Hepatic stellate cell (primary cell): ENCODE data around the gene LAMP2.
"Not testable (repeated sequence)": the region's sequence is repeated elsewhere in the genome, so short reads cannot be mapped to it uniquely, and the experiment has no call there.

Experiments
- DNase-seq: peaks from one replicate; pipeline ENCODE4 v3.0.0; 2011; ENCODE audit warnings: low spot score

The LAMP2 gene

DNA sequence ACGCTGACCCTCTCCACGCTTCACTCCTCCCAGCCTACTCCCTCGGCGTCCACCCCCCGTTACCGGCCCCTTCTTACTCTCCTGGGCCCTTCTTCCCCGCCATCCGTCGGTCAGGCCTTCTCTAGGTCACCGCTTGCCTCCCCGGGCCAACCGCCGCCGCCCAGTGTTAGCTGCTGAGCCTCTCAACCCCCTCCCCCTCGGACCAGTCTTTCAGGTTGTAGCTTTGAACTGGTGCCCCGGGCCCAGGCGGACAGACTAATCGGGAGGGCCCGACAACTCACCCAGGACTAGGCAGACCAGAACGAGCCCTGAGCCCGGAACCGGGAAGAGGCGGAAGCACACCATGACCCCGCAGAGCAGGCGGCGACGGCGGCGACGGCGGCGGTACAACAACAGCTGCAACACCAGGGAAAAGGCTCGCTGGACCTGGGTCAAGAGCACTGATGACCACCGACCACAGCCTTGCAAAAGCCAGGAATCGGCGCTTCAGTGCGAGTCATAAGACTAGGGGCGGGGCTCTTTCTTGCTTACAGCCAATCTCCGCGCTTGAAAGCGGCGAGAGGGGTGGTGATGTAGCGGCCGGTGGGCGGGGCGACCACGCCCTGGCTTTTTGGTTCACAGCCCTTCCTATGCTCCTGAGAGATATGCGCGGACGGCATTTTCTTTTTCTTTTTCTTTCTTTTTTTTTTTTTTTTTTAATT is at the start of gene LAMP2:
Gene LAMP2, minus strand, starts transcription at position 472 of the 701 bp plus-strand sequence. Its CDS starts 127 bp downstream, at position 345.
- peak; percentile 71 for DNase-seq

DNA sequence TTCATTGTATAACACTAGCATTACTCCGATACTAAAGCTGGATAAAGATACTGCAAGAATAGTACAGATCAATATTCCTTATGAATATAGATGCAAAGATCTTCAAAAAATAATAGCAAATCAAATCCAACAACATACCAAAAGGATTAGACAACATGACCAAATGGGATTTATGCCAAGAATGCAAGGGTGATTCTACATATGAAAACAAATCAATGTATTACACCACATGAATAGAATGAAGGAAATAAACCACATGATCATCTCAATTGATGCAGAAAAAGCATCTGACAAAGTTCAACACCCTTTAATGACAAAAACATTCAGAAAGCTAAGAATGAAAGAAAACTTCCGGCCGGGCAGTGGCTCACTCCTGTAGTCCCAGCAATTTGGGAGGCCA is 48.8 kb upstream of the LAMP2 start:
- no peak for DNase-seq

DNA sequence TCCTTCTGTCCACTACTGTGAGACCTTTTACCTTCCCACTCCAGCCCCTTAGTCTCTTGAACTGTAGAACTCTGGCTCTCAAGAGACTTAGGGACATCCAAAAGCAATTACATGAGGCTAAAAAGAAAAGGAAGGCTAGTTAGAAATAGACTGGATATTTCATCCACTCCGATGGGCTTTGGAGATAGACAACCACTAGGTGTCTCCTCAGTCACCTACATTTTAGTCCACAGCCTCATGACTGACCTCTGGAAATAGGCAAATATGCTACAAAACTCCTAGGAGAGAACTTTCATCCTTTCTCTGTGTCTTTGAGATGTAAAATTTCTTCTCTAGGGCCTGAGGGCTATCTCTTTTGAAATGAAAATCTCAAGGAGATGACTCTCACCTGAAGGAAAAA is 45.1 kb upstream of the LAMP2 start:
- peak; percentile 6 for DNase-seq

GRCh38 chrX:120512627-120513026 is 43.5 kb upstream of the LAMP2 start:
- DNase-seq: no peak

DNA sequence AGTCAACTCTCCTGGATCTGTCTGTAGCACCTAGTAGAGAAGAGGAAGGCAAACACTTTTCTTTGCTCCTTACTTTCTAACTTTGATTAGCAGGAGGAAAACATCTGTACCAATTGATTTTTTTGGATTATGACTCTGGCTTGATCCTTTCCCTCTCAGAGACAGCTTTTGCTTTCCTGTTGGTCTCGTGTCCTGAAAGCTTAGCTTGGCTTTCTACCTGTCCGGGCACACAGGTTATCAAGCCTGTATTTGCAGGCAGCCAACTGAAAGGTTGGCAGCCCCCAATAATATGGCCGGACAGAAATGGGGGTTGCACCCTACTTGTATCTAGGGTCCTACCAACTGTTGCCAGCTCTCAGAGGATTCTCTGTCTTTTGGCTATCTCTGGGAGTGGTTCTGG is 43.1 kb upstream of the LAMP2 start:
- no peak for DNase-seq

DNA sequence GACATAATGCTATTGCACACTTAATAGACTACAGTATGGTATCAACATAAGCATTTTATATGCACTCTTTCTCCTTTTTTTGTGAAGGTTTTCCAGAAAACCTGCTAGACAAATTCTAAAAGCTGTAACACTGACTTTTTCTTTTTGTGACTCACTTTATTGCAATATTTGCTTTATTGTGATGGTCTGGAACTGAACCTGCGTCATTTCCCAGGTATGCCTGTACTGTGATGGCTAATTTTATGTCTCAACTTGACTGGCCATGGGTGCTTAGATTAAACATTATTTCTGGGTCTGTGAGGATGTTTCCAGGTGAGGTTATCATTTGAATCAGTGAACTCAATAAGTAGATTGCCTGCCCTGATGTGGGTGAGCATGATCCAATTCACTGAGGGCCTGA is 35.5 kb upstream of the LAMP2 start:
- no peak for DNase-seq

DNA sequence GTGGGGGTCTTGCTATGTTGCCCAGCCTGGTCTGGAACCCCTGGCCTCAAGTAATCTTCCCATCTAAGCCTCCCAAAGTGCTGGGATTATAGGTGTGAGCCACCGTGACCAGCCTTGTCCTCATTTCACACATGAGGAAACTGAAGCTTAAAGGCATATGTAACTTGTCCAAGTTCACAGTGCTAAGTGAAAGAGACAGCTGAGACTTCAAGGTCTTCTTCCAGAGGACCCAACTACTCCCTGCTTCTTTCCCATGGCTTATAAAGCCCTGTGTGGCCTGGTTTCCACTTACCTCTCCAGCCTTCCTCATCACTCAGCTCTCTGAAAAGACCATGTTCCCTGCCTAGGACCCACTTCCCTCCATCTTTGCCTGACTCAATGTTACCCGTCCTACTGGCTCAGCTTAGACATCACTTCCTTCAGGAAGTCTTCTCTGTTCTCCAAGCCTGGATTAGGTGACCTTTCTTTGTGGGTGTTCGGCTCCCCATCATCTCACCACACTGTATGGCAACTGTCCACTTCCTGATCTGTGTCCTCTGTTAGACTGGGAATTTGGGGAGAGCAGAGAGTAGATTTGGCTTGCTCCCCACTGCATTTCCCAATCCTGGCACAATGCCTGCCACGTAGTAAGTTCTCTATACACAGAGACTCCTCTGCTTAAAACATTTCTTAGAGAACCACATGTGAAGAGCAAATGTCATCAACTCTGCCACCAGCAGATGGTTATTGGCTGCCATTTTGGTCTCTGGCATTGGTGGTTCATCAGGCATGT is 30.4 kb upstream of the LAMP2 start:
- no peak for DNase-seq

GRCh38 chrX:120490119-120490518 is 21.0 kb upstream of the LAMP2 start:
- DNase-seq: not testable (repeated sequence)

- DNase-seq: no peak
Observed at GRCh38 chrX:120486786-120487185, 17.7 kb upstream of the LAMP2 start.

GRCh38 chrX:120485638-120486520 is 16.8 kb upstream of the LAMP2 start:
- DNase-seq: peak; percentile 53

- no peak for DNase-seq
Observed at GRCh38 chrX:120485315-120485637, 16.2 kb upstream of the LAMP2 start.

DNA sequence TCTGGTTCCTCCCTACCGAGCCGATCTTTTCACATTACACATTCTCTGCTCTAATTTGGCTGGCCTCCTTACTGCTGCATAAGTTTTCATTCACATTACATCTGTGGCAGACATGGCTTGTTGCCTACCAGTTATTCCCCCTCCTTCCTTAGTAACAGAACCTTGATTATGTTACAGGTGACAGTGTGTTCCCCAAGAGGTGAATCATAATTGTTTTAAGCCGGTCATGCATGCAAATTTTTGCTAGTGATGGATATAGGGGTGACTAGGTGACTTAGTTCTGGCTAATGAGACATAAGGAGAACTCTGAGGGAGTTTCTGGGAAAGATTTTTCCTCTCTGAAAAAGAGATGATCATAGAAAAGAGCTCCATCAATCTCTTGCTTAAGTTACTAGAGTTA is 8.4 kb upstream of the LAMP2 start:
- no peak for DNase-seq

DNA sequence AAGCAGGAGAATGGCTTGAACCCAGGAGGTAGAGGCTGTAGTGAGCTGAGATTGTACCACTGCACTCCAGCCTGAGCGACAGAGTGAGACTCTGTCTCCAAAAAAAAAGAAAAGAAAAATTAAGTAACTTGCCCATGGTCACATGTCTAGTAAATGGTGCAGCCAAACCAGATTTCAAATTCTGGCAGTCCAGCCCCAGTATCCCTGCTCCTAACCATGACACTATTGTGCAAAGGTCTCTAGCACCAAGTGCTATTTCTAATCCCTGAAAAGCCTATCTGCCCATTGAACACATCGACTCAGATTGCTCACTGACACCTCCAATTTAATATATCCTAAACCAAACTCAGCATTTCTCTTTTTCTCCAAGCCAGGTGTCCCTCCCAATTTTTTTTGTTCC is 7.6 kb upstream of the LAMP2 start:
- no peak for DNase-seq

DNA sequence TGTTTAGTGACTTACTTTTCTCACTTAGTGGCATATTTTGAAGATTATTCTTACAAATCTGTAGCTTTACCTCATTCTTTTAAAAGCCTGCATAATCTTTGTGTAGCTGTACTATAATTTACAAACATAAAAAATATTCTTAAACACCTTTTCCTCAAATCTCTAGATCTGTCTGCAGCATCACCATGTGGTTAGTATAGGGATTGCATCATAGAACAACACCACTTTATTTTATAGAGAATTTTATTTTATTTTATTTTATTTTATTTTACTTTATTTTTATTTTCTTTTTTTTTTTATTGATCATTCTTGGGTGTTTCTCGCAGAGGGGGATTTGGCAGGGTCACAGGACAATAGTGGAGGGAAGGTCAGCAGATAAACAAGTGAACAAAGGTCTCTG is 6.4 kb upstream of the LAMP2 start:
- DNase-seq: not testable (repeated sequence)

DNA sequence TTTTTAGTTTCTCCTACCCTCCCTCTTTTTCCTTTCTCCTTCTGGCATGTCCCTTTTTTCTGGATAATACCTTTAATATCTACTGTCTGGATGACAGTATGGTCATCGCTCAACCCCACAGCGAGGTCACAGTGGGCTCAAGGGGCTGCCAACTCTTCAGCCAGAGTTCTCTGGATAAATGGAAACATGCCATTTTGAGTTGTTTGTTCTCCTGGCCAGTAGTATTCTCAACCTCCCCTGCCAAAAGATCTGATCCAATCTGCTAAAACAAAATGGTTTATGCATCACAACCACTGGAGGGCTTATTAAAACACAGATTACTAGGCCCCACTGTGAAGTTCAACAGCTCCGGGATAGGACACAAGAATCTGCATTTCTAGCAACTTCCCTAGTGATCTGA is 5.0 kb upstream of the LAMP2 start:
- no peak for DNase-seq

- not testable (repeated sequence) for DNase-seq
Observed at GRCh38 chrX:120469657-120470056, 561 bp upstream of the LAMP2 start.

DNA sequence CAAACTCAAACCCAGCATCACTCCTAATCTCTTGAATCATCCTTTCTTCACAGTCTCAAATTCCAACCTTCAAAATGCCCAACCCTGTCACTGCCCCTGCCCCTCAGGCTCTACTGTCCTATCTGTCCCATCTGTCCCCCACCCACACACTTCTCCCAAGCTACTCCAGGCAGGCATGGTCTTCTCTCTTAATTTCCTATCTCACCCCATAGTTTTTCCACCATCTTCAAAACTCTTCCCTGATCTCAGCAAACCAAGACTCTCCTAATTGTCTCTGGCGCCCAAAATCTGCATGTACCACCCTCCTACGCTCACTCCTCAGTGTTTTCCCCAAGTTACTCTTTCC is 644 bp downstream of the LAMP2 start:
- DNase-seq: no peak

DNA sequence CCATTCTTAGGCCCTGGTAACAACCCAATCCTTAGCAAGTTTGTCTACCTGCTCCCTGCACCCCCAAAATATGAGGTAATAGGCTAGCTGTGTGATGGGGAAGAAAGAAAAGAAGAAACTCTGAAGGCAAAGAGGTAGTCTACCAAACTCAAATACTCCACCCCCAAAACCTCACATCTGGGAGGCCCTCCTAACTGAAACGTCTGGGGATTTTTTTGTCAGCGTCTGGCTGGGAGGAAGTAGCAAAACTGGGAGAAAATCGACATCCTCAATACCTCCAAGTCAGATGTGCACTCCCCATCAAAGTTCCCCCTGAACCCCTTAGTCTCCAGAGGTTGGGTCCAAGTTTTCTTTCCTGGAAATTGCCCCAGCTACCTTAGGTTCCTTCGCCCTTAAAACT is 1.0 kb downstream of the LAMP2 start:
- no peak for DNase-seq

- no peak for DNase-seq
Observed at GRCh38 chrX:120464411-120464810, 4.7 kb downstream of the LAMP2 start.

- DNase-seq: no peak
Observed at GRCh38 chrX:120463241-120463640, 5.9 kb downstream of the LAMP2 start.

DNA sequence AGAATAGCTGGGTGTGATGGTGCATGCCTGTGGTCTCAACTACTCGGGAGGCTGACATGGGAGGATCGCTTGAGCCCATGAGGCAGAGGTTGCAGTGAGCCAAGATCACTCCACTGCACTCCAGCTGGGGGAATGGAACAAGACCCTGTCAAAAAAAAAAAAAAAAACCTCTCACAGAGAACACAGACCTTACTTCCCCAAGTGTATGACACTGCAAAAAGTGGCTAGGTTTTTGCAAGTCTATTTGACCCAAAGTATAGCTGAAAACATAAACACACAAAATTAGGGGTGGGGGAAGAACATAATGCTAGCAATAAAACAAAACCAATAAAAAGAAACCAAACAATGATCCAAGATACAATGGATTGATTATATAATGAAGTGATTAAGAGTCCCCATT is 6.7 kb downstream of the LAMP2 start:
- DNase-seq: no peak

DNA sequence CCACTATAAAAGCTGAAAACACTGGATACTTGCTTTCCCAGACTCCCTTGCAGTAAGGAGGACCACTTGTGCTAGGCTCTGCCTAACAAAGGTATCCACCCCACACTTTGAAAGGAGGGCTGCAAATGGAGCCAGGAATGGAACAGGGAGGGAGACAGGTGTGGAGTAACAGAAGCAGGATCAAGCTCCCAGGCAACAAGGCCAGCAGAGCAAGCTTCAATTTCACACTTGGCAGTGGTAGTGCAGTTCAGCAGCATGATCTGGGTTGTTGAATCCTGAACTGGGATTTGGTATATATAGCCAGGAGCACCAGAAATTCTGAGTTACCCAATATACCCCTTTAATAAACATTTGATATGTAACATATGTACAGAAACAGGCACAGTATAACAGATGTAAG is 9.8 kb downstream of the LAMP2 start:
- no peak for DNase-seq

GRCh38 chrX:120457766-120458180 is 11.3 kb downstream of the LAMP2 start:
- no peak for DNase-seq
